Stimulated activated CD8-positive, alpha-beta memory T cell treated with anti-CD3 and anti-CD28 coated beads, Interleukin-2, amount 100 ng/mL, for 48 hours (primary cell): ENCODE measurements around the gene TTLL7.

ENCODE experiments used
- DNase-seq, 2 donors: peaks; one replicate each; pipeline ENCODE4 v3.0.0-alpha.2; 2020; ENCODE audit warnings: low read depth in 2 of 2

TTLL7 gene

DNA sequence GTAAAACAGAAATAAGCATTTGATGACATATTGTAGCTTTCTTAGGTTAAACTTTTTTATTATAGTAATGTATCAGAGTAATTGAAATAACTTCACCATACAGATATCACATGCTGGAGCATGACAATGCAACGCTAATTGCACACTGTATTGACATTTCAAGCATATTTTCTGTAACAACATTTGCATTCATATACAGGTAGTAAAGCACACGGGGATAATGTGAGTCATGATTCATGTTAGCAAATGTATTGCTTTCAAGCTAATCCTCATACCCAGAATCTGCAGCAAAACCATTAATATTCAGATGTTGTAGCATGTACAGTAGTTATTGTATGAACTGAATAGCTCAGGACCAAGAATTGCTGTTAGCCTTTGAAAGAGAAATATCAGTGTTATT, 133.9 kb downstream of the TTLL7 start:
- DNase-seq, result no peak

DNA sequence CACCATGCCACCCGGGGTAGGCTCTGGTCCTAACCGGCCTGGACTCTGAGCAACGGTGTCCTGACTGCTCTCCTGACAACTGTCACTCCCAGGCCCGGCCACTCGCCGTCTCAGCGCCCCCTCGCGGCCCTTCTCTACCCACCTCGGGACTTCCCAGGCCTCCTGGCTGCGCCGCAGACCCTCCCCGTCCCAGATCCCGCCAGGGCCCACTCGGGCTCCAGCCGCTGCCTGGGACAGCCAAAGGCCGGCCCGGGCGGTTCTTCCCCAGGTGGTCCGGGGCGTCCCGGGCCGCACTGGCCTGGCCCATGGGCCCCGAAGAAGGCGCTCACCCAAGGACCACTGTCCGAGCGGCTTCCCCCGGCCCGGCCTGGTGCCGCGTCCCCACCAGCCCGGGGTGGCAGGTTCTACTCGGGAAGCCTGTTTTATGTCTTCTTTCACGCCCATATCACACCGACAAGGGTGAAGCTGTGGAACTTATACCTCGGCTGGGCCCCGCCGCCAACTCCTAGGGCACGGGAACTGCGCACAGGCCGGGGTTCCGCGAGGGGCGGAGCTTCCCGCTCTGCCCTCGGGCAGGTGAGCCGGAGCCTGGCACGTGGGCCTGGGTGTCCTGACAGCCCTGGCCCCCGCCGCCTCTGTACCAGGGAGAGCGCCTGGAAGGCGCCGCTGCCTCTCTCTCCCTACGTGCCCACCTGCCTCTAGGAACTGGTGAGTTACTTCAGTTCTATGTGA, 138.3 kb downstream of the TTLL7 start:
- DNase-seq, result peak; percentile 65 to 71

DNA sequence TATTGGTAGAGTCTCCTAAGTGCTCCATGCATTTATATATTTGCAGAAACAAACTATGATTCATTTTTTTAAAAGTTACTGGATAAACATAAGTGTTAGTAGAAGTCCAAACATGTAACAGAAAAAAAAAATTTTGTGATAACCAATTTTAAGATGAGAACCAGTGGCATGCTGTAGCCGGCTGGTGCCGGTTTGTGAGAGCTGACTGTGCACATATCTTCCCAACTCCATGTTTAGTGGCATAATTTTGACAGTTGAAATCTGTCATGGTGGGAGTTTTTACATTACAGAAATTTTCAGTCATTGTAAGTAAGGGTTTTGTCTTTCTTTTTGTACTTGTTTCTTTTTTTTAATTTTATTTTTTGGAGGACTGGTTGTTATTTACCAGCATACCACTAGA, 141.2 kb downstream of the TTLL7 start:
- DNase-seq, result no peak

DNA sequence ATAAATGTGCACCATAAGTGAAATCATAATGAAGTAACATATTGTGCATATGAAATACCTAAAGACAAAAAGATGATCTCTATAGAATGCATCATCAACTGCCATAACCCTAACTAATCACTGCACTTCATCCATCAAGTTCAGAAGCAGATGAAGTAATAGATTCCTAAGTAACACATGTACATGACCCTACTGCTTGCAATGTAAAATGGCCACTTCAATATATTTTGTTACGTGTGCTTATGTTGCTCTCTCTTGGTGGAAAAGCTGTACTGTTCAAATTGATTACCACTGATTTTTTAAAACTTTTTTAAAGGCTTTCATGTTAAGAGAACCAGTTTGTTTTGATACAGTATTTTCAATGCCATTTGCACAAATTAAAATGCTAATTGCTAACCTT, 141.8 kb downstream of the TTLL7 start:
- DNase-seq, result no peak

- no peak for DNase-seq
These were observed 142.6 kb downstream of the TTLL7 start for GRCh38 chr1:83856381-83856780.

GRCh38 chr1:83854456-83854855, 144.5 kb downstream of the TTLL7 start:
- no peak for DNase-seq

- no peak for DNase-seq
These were observed 148.1 kb downstream of the TTLL7 start for GRCh38 chr1:83850834-83851233.

GRCh38 chr1:83849191-83850061, 149.5 kb downstream of the TTLL7 start:
- DNase-seq, result no peak

GRCh38 chr1:83846138-83846537, 152.8 kb downstream of the TTLL7 start:
- DNase-seq, result no peak

DNA sequence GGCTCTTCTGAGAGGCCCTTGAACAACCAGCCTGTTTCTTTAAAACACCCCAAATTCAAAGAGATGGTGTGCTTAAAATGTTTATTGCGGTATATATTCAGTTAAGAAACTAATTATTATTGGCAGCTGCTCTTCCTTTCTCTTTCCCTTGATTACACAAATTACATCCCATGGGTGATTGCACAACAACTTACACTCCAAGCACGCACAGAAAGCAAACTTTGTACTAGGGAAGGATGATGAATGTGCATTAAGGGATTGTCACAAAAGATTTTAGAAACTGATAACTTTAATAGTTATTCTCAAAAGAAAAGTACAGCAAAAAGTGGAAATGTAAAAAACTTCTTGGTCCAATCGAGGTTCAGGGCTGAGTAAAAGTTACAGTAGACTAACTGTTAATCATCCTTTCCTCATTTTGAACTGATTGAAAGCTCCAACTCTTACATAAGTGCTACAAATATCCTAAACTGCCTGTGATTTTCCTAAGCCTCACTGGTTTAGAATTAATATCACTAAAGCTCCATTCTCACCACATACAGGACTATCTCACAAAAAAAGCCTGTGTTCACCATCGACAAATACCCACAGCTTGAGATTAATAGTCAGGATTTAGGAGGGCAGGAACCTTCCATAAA, 153.4 kb downstream of the TTLL7 start:
- no peak for DNase-seq

GRCh38 chr1:83844546-83844945, 154.4 kb downstream of the TTLL7 start:
- DNase-seq, result no peak

GRCh38 chr1:83839566-83840173, 159.3 kb downstream of the TTLL7 start:
- DNase-seq, result no peak

GRCh38 chr1:83838573-83838972, 160.4 kb downstream of the TTLL7 start:
- no peak for DNase-seq

DNA sequence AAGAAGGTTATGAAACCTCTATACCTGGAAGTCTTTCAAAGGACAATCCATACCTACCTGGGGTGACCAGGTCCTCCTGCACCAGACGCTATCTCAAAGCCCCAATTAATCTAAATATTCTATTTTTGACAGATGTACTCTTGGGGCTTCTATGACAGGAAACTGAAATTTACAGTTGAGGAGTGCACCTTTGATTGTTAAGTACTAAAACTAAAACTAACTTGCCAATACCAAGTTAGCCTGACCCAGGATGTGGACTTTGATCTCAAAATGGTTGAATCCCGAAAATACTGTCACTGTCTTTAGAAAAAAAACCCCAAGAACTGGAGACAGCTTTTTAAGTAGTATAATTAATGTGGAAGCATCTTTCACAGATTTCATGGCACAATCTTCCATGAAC, 162.4 kb downstream of the TTLL7 start:
- DNase-seq, result no peak

- no peak for DNase-seq
These were observed 164.2 kb downstream of the TTLL7 start for GRCh38 chr1:83834621-83835264.

DNA sequence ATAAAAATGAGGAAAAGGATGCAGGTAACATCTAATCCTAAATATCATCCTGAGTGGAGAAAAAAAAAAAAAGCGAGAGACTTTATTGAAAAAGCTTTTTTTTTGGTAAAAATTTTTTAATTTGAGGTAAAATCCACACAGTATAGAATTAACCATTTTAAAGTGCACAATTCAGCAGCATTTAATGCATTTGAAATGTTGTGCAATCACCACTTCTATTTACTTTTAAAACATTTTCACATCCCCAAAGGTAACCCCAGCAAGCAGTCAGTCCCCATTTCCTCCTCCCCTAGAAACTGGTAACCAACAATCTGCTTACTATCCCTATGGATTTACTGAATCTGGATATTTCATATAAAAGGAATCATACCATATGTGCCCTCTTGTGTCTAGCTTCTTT, 166.7 kb downstream of the TTLL7 start:
- DNase-seq, result no peak

DNA sequence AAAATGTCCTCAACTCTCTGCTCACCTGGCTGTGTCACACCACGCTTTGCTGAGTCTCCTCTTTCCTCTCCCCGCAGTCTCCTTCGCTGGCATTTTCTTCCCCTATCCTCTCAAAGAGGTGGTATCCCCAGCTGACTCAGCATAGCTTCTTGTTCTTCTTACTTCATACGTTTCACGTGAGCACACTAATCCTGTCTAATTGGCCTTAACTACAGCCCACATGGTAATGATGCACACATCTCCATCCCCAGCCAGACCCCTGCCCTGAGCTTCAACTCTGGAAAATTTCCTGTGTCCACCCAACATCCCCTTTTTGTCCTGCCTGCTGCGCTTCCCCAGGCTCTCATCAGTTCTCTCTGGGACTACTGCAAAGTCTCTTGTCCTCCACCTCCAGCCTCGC, 169.8 kb downstream of the TTLL7 start:
- no peak for DNase-seq

DNA sequence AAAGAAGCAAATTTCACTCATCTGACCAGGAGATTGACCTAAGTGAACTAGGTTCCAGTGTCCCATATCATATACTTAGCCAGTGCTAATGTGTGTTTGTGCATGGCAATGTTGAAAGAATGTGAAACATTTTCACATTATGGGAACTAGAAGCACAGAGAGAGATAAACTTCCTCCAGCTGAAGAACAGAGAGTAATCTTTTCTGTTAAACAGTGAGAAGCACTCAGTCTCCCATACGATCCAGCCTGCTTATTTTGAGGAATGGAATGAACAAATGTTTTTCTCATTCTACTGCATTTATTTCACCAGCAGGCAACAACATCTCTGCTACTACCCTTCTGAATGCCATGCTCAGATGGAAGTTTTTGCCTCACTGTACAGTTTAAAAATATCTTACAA, 170.5 kb downstream of the TTLL7 start:
- no peak for DNase-seq

DNA sequence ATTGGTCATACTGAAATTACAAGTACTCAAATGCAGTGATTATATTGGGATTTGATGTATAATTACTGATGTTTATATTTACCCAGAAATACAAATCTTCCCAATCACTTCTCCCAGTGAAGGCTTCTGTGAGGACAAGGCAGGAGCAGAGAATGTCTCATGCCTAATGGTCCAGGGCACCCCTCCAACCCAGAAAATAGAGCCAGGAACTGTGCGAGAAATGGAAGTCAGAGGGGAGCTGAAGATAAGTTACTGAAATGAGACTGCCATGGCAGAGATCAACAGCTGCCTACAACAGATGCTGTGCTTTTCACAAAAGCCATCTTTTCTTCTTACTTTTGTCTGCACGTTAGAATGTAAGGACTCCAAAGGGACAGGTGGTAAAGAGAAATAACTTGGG, 171.2 kb downstream of the TTLL7 start:
- no peak for DNase-seq

DNA sequence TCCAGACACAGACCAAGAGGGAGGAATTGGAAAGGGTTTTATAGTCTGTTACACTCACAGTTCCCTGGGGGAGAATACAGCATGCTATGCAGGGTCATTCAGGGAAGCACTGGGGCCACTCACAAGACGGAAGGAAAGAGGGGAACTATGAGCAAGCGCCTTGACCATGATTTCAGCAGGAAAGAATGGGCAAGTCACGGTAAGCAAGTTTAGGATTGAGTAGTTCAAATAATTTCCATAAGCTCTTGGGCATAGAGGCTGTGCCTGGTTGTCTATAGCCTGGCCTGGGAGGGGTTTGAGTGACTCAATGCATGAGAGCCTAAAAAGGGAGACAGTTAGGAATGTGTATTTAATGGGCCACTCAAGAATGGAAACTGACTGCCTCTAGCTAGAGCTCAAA, 176.7 kb downstream of the TTLL7 start:
- no peak for DNase-seq

- DNase-seq, result no peak
These were observed 179.5 kb downstream of the TTLL7 start for GRCh38 chr1:83819436-83819835.

- no peak for DNase-seq
These were observed 180.0 kb downstream of the TTLL7 start for GRCh38 chr1:83818916-83819315.
